ENCODE results near the gene SYTL2.

Gene SYTL2

DNA sequence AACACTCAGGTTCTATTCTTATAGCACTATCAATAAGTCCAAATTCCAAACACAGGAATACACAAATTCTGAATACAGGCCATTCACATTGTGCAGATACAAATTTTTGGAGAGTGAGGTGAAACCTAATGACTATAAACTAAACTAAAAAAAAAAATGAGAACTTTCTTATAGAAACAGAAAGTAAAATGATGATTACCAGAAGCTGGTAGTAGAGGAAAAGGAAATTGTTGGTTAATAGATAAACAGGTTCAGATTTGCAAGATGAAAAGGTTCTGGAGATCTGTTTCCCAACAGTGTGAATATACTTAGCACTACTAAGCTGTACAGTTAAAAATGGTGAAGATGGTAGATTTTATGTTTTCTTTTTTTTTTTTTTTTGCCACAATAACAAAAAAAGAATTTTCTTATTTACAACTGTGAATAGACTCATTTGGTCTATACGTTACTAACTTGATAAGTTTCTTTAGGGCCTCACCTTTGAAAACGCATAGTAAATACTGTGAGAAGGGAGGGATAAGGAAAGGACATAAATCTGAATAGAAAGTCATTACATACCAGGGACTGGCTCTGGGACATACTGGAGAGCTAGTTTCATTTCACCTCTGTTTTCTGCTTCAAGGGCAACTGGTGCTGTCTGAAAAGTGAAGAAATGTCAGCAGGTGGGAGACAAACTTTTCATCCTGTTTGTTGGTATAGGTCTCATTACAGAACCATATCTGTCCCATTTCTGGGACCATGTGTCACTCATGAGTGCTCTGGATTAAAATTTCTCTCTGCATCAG is 110.8 kb downstream of the SYTL2 start:
- in situ Hi-C loops (cut with MboI; ENCODE audit: low pct_unique_long_range_greater_than_20kb, low sequenced_read_pairs, unreplicated experiment): no loop called here
- DNase-seq (ENCODE audit: low spot score): no peak
- no peak for TF ChIP-seq CTCF (IDR thresholded peaks at IDR 0.05; ENCODE audit: extremely low read depth, insufficient read depth, missing control alignments)

DNA sequence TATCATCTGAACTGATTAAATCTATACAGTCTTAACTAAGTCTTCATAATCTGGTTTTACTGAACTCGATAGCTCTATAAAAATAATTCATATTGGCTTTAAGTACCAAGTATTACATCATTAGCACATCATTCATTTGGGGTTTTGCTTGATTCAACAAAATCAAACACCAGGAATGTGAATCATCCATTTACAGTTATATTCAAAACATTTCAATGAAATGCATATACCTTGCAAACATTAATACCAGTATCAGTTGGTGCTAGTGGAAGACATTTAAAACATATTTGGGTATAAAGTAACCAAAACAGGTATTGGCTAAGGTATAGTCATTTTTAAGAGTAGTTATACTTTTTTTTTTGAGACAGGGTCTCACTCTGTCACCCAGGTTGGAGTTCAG is 112.7 kb downstream of the SYTL2 start:
- in situ Hi-C loops (cut with MboI; ENCODE audit: low pct_unique_long_range_greater_than_20kb, low sequenced_read_pairs, unreplicated experiment): no loop called here
- TF ChIP-seq CTCF (IDR thresholded peaks at IDR 0.05; ENCODE audit: extremely low read depth, insufficient read depth, missing control alignments): no peak
- no peak for DNase-seq (ENCODE audit: low spot score)

DNA sequence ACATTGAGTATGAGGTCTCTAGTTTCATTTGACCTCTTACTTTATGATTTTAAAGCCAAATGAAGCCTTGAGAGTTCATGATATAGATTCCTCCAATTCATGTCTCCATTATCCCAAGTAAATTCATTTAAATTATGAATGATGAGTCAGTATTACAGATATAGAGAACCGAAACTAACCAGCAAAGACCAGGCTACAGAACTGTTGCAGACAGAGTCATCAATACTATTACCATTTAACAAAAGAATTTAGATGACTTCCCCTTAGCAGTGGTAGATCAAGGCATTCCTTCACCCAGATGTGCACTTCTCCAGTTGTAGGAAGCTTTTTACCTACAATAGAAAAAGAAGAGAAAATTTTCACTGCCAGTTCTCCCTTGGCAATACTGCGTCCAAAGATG is 113.2 kb downstream of the SYTL2 start:
- in situ Hi-C loops (cut with MboI; ENCODE audit: low pct_unique_long_range_greater_than_20kb, low sequenced_read_pairs, unreplicated experiment): no loop called here
- TF ChIP-seq CTCF (IDR thresholded peaks at IDR 0.05; ENCODE audit: extremely low read depth, insufficient read depth, missing control alignments): no peak
- no peak for DNase-seq (ENCODE audit: low spot score)

- in situ Hi-C loops (cut with MboI; ENCODE audit: low pct_unique_long_range_greater_than_20kb, low sequenced_read_pairs, unreplicated experiment): no loop called here
- no peak for TF ChIP-seq CTCF (IDR thresholded peaks at IDR 0.05; ENCODE audit: extremely low read depth, insufficient read depth, missing control alignments)
These were observed 115.4 kb downstream of the SYTL2 start for GRCh38 chr11:85695546-85695945.

DNA sequence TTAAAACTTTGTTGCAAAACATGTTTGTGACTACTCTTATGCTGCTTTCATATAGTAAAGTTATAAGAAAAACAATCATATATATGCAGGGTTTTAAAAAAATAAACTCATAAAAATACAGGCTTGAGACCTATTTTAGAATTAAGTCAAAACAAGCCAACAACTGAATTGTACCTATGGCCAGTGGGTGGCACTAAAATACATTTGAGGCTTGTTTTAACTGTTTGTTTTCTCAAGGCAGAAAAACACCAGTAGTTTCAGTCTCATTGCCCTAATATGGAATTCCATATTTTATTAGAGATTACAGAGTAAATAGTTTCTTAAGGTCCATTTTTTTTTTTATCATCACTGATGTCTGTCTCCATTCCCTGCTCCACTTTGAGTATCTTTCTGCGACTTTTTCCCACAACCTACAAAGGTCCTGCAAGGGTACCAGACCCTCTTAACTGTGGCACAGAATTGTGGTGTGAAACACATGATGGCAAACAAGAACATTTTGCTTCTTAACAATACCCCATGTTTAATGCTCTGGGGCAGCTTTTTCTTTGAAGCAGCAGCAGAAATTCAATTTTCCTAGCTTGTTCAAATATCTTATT is 116.5 kb downstream of the SYTL2 start:
- peak; percentile 24 for DNase-seq (ENCODE audit: low spot score)
- TF ChIP-seq CTCF (IDR thresholded peaks at IDR 0.05; ENCODE audit: extremely low read depth, insufficient read depth, missing control alignments): peak; percentile 50
- in situ Hi-C loops (cut with MboI; ENCODE audit: low pct_unique_long_range_greater_than_20kb, low sequenced_read_pairs, unreplicated experiment): no loop called here

More at GRCh38 chr11:85695546-85695945, 115.4 kb downstream of the SYTL2 start:
- no peak for DNase-seq (ENCODE audit: low spot score)

GRCh38 chr11:85685820-85686459 is 125.0 kb downstream of the SYTL2 start, which contains the start of gene CCDC89:
TSS of gene CCDC89 (minus strand) at chr11:85686195. CDS start at chr11:85686130, 65 bp downstream.
- in situ Hi-C loops (cut with MboI; ENCODE audit: low pct_unique_long_range_greater_than_20kb, low sequenced_read_pairs, unreplicated experiment): no loop called here
- no peak for DNase-seq (ENCODE audit: low spot score)
- no peak for TF ChIP-seq CTCF (IDR thresholded peaks at IDR 0.05; ENCODE audit: extremely low read depth, insufficient read depth, missing control alignments)

Measured in GM13977 (cell line).